HG03460 (cell line): ENCODE measurements around the gene MYO18B.

Experiments used
- ATAC-seq: cut with Tn5 transposase; IDR thresholded peaks from one replicate; pipeline ENCODE4 v1.9.1; 2021; ENCODE audit not compliant: unreplicated experiment

Gene MYO18B

DNA sequence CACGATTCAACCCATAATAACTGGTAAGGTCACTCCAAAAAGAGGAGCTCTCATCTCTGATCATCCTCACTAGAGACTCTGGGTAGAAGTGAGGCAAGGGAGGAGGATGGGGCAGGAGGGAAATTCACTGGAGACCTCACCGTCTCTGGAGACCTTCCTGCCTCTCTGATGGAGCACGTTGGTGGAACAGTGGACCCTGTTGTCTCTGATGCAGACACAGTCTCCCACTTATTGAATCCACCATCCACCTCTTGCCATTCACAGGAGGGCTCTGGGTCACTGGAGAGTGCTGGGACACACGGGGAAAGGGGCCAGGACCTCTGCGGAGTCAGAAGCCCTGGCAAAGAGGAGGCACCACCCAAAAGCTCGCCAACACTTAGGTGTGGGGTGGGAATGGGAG lies 289.7 kb downstream of the MYO18B start:
- no peak for ATAC-seq

- ATAC-seq, result no peak
Measured at GRCh38 chr22:26033071-26033470, 291.1 kb downstream of the MYO18B start.

DNA sequence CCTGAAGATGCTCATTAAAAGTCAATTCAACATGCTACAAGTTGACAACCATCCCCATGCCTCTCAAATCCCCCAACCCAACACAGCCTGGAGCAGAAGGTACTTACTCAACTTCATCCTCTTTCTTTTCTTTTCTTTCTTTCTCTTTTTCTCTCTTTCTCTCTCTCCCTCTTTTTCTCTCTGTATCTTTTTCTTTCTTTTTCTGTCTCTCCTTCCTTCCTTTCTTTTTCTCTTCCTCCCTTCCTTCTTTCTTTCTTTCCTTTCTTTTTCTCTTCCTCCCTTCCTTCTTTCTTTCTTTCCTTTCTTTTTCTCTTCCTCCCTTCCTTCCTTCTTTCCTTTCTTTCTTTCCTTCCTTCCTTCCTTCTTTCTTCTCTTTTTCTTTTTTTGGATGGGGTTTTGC lies 291.6 kb downstream of the MYO18B start:
- no peak for ATAC-seq

GRCh38 chr22:26035523-26035922 lies 293.5 kb downstream of the MYO18B start:
- ATAC-seq, result no peak

DNA sequence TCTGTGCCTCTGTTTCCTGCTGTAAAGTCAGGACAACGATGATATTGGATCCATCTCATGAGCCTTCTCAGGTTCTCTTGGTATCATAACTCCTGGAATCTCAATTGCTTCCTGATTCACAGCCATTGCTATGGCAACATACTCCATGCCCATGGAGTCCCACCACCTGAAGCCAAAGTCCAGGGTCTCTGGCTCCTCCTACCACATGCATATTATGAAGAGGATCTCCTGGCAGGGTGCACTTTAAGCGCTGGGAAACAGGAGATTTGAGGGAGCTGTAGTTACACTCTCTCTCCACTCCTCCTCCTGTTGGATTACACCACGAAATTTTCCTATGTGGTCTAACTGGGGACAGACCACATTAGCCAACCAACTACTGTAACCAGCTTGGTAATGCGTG lies 296.4 kb downstream of the MYO18B start:
- ATAC-seq, result no peak

DNA sequence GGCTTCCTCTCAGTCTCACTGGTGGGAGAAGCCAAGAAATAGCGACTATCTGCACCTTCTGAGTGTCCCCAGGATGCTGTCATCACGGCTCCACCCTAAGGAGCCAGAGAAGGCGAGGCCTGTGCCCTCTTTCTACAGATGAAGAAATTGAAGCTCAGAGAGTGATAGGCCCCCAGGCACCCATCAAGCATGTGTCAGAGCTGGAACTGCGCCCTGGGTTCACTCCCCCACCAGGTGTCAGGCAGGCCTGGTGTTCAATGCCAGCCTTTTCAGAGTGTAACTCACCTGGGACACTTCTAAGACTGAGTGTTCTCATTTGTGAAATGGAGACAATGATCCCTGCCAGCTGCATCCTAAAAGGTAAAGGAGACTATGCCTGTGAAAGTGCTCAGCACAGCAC lies 299.9 kb downstream of the MYO18B start:
- ATAC-seq, result no peak

- ATAC-seq, result no peak
Measured at GRCh38 chr22:26043031-26043430, 301.0 kb downstream of the MYO18B start.

- no peak for ATAC-seq
Measured at GRCh38 chr22:26045051-26045450, 303.1 kb downstream of the MYO18B start.

DNA sequence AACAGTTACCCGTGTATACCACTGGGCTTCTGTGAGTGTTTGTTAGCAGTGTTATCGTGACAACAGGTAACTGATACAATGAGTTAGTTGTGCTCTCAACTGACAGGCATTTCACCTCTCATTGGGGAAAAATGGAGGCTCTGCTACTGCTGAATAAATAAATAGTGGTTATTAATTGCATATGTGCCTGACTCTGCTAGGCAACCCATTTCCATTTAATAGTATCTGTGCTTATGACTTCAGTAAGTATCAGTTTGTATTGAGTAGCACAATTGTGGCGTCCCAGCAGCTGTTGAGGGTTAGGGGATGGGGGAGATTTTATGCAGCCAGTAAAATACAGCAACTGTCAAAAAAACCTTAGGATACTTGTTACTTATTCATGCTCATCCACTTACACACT lies 303.9 kb downstream of the MYO18B start:
- ATAC-seq, result no peak

DNA sequence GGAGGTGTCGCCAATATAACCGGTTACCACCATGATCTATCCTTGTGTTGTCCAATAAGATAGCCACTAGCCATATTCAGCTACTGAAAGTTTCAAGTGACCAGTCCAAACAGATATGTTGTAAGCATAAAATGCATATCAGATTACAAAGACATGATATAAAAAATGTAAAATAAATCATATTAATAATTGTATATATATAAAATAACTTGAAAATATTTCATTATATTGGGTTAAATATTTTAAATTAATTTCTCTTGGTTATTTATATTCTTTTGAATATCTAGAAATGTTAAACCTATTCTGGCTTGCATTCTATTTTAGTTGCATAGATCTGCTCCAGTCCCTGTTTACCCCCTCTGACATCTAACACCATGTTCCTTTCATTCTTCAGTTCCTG lies 305.5 kb downstream of the MYO18B start:
- ATAC-seq, result no peak

DNA sequence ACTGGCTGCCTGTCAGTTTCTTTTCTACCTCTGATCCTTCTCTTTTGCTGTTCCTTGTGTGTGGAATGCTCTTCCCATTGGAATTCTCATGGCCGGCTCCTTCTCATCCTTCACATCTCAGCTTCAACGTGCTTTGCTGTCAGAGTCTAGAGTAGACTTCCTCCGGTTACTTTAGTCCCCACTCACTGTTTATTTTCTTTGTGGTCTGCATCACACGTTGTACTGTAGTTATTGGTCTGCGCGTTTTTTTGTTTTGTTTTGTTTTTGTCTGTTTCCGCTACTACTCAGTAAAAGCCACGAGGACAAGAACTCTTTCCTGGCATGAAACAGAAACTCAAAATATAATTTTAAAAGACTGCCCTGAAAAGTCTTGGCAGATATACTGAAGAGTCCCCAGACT lies 305.9 kb downstream of the MYO18B start:
- ATAC-seq, result no peak

DNA sequence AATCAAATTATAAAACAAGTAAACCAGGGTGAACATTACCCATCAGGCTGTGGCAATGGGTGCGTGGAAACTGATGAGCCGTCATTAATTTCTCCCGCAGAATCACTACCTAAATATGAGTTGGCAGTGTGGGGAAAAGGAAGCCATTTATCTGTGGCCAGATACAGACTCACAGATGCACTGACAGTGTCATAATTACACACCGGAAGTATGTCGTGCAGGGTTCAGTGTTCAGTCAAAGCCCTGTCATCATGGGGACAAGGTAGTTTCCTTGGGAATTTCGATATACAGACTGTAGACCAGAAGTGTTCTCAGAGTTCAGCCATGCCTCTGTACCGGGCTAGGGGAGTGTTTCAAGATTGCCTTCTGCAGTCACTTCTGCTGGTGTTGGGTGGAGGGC lies 308.1 kb downstream of the MYO18B start:
- no peak for ATAC-seq

GRCh38 chr22:26053737-26054316 lies 311.8 kb downstream of the MYO18B start:
- no peak for ATAC-seq

GRCh38 chr22:26054841-26055605 lies 313.0 kb downstream of the MYO18B start:
- ATAC-seq, result no peak

- ATAC-seq, result no peak
Measured at GRCh38 chr22:26055693-26056092, 313.7 kb downstream of the MYO18B start.

- ATAC-seq, result no peak
Measured at GRCh38 chr22:26056455-26057200, 314.6 kb downstream of the MYO18B start.

GRCh38 chr22:26057731-26058130 lies 315.7 kb downstream of the MYO18B start:
- no peak for ATAC-seq

GRCh38 chr22:26064048-26064447 lies 322.1 kb downstream of the MYO18B start:
- no peak for ATAC-seq

GRCh38 chr22:26065847-26066246 lies 323.9 kb downstream of the MYO18B start:
- ATAC-seq, result no peak

DNA sequence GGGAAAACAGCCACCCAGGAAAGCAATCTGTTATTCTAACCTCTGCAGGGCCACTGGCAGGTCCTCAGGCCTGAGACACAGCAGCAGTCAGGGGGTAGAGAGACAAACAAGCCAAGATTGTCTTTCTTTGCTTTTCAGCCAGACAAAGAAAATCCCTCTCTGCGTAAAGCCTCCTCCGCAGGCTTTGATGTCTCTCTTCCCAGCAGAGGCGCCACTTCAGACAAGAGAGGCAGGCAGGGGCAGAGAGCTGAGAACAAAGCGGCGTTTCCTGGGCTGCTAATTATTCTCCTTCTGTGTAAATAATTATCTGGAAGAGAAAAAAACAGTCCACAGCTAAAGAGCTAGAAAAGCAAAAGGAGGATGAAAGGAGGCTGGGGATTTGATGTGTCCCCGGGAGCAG lies 324.5 kb downstream of the MYO18B start:
- no peak for ATAC-seq

DNA sequence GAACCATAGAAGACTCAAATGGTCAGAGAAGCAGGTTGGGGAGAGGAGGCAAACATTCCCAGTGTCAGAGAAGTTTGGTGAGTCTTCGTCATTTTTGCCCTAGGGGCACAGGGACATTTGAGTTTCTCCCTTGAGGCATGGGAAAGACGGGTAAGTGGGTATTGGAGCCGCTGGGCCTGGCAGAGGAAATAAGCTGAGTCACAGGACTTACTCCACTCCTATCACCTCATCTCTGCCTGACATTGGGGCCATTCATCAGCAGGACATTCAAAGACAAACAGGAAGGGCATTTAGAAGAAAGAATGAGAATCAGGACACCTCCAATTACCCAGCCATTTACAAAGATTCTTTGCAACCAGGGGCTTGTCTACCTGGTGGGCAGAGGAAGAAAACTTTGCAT lies 326.6 kb downstream of the MYO18B start:
- ATAC-seq, result no peak

DNA sequence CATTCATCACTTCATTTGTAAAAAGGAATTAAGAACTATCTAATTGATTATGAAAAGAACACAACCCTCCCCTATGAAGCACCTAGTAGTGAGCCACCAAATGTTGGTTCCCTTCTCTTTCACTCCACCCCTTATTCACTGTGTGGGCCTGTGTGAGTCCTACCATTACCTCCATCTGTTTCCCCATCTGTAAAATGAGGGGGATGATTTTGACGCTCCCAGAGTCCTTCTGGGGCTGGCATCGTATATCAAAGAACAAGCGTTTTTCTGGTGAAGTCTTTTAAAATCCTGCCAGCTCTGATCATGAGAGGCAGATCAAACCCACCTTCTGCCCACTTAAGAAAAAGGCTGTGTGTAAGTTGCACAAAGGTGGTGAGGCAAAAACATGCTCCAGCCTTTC lies 330.6 kb downstream of the MYO18B start:
- no peak for ATAC-seq
